HG03558 (cell line): ENCODE results near the gene ADH5.
"Not testable (repeated sequence)": the region's sequence is repeated elsewhere in the genome, so short reads cannot be mapped to it uniquely, and the experiment has no call there.

Experiments used
- ATAC-seq: cut with Tn5 transposase; IDR thresholded peaks from one replicate; pipeline ENCODE4 v1.9.1; 2021; ENCODE audit warnings: moderate number of reproducible peaks; ENCODE audit not compliant: unreplicated experiment; ENCODE audit errors: extremely low read depth

Gene ADH5

DNA sequence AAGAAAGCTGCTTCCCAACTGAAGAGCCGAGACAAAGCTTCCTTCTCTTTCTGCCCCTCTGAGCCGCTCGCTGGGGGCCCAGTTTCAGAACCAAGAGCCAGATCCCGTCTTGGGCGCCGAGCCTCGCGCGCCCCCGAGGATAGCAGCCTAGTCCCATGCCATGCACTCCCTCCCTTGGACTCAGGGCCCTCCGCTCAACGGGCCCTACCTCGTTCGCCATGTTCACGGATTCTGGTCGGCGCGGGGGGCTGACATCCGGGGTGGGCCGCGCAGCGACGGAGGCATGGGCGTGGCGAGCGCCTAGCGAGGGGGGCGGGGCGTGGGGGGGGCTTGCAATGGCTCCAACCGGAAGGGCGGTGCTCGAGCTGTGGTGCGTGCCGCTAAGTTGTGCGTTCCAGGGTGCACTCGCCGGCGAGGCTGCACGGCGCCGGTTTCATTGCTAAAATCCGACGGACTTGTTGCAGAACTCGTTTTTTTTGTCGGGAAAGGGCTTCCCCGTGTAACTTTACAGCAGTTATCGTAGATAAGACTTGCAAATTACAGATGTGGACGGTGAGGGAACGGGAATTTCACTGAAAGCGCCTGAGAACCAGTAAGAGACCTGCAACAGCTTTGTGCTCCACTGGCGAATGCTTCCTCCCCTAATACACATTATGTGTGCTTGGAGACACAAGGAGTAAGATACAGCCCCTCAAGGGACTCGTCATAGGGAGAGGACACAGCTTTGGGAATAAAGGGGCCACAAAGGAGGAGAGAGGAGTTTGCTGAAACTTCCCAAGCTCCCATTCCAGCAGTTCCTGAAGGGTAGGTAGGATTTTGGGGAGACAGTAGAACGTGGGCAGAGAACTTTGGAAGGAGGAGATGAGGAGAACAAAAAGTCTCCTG, at the start of gene ADH5:
Gene ADH5 (minus strand): TSS at position 308 of the 885 bp plus-strand sequence. CDS start 88 bp downstream, at position 220.
- ATAC-seq = peak; percentile 86

DNA sequence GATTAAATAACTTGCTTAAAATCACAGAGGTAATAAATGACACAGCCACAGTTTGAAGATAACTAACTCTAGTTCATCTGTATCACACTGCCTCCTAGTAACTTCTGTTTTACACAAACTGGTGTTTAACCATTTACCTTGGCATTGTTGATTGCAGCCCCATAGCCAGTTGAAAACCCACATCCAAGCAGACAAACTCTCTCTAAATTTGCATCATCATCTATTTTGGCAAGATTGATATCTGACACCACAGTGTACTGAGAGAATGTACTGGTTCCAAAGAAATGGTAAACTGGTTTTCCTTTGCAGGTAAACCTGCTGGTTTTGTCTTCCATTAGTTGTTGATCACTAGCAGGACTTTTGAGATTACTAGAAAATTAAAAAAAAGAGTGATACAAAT, 47.7 kb upstream of the ADH5 start:
- ATAC-seq = no peak

DNA sequence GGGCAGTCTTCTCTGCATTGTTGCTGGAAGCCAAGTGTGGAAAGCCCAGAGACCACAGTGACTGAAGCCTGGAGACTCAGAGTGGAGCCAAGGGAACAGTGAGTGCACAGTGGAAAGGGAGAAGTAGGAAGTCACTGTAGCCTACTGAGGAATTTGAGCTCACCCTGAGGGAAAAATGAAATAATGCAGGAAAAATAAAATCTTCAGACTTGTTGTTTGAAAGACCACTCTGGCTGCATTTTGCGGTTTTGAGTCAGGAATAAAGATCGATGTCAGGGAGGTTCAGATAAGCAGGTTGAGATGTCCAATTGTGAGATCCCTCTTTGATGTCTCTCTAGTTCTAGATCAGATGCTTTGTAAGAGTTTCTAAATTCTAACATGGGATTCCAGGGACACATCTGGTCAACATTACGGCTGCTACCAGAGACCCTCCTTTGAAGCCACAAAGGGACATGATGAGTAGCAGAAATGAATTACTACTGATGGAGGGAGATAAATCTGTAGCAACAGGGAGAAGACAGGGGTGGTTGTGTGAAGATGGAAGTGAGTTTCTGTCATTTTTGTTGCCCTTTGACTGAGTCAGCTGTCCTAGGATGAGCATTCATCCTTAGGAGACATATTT, 47.1 kb upstream of the ADH5 start:
- no peak for ATAC-seq

DNA sequence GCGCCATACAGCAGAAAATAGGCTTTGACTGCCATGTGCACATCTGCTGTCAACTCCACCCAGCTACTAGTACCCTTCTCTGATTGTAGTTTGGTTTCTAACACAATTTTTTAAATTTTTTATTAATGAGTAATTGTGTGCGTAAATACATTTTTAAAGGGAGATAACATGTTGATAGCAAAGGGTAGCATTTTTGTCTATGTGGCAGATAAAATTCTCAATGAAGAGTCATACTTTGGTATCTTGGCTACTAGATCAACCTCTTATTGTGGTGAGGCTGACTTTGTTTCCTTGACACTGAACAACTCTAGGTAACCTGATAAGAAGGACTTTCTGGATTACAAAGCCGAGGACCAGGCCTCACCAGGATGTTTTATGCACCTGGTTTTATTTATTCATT, 46.0 kb upstream of the ADH5 start:
- ATAC-seq = no peak

DNA sequence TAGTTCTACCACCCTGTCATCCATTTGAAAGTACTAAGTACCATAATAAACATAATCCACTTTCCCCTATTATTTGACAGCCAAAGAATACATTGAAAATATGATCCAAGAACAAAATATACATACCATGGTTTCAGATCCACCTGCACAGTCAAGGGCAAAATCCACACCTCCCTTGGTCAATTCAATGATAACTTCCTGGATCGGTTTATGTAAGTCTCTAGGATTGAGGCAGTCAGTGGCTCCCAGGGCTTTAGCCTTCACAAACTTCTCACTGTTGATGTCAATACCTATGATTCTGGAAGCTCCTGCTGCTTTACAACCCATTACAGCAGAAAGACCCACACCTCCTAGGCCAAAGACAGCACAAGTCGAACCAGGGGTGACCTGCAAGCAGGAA, 42.8 kb upstream of the ADH5 start:
- no peak for ATAC-seq

DNA sequence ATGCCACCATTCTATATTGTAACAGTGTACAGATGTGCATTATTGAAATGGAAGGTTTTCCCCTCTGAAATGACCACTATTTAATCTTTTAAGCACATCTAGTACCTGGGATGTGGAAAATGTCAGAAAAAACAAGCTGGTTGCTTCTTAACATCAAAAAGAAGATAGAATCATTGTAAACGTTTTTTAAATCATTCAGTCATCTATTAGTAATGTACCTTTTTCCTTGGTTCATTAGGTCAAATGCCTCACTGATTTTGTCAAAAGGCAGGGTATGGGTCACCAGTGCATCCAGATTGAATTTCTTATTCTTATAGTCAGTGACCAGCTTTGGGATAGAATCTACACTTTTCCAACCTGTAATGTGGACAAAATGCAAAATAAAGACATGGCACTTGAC, 37.8 kb upstream of the ADH5 start:
- ATAC-seq = no peak

DNA sequence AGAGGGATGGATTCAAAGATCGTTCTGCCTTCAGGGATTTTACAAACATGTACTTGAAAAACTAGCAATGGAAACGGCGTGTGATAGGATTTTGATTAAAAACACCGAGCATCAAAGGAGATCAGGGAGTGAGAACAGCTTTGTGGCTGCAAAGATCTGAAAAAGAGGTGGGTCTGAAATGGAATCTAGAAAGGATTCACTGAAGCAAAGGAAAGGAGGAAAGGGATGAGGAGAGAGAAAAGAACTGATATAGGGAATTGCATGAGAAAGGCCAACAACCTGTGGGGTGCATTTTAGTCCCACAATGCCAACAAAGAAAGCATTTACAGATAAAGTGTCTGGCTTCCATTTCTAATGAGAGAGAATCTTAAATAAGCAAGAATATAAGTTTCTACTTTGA, 32.4 kb upstream of the ADH5 start:
- ATAC-seq = no peak

DNA sequence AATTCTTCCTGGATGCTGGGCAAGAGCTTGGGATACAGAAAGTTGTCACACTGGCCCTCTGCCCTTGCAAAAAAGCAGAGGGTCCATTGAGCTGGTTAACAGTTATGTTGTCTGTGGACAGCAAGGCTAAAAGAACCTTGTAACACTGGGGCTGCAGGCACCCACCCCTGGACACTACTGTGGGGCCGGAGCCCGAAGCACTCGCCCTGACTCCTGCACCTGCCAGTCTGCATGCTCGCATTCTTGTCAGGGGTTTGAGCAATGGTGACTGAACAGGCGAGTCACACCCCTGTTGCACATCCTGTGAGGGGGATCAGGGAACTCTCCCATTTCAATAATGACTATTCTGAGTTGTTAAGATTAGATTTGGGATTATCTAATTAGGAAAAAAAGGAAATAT, 31.9 kb upstream of the ADH5 start:
- no peak for ATAC-seq

DNA sequence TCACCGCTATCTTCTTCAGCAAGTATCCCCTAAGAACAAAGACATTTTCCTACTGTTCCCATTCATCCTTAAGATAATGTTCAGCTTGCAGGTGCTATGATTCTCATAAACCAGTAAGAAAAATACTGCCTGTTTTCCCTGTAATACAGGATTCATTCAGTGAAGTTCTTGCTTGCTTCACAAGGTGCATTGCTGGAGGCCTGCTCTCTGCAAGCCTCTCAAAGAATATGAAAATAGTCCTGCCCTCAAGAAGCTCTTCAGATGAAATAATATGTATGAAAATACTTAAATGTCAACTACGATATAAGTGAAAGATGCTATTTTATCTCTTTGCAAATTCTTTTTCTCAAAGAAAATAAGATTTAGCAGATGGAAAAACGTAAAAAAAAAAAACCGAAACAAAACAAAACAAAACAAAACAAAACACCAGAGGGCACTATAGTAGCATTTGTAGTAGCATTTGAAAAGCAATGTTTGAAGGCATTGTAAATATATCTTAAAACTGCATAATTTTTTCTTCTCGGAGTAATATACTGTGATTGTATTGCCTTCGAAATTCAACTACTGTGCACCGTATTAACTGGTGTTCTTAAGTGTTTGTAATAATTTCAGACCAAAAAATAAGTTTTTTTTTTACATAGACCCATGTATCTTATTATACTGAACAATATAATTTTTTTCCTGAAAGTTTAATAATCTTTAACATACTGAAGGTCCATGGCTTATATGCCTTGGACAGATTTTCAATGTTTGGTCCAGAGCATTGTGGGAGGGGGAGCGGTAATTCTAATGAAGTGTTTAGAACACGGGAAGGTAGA, 29.5 kb upstream of the ADH5 start:
- ATAC-seq = no peak

DNA sequence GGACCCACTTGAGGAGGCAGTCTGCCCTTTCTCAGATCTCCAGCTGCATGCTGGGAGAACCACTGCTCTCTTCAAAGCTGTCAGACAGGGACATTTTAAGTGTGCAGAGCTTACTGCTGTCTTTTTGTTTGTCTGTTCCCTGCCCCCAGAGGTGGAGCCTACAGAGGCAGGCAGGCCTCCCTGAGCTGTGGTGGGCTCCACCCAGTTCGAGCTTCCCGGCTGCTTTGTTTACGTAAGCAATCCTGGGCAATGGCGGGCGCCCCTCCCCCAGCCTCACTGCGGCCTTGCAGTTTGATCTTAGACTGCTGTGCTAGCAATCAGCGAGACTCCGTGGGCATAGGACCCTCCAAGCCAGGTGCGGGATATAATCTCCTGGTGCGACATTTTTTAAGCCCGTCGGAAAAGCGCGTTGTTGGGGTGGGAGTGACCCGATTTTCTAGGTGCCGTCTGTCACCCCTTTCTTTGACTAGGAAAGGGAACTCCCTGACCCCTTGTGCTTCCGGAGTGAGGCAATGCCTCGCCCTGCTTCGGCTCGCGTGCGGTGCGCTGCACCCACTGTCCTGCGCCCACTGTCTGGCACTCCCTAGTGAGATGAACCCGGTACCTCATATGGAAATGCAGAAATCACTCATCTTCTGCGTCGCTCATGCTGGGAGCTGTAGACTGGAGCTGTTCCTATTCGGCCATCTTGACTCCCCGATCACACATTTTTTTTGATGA, 28.7 kb upstream of the ADH5 start:
- not testable (repeated sequence) for ATAC-seq

DNA sequence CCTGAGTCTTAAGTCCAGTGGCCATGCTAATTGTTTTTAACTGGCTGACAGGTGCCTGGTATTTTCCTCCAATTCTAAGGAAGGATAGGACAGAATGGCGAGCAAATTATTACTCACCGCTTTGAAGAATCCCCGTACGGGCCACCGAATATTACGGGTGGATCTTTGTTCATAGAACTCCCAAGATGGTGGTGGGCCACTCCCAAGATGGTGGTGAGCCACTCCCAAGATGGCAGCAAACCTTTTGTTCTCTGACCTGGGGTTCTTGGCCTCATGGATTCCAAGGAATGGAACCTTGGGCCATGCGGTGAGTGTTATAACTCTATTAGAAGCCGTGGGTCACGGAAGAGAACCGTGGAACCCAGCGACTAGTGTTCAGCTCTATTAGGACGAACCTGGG, 20.7 kb upstream of the ADH5 start:
- ATAC-seq = not testable (repeated sequence)

DNA sequence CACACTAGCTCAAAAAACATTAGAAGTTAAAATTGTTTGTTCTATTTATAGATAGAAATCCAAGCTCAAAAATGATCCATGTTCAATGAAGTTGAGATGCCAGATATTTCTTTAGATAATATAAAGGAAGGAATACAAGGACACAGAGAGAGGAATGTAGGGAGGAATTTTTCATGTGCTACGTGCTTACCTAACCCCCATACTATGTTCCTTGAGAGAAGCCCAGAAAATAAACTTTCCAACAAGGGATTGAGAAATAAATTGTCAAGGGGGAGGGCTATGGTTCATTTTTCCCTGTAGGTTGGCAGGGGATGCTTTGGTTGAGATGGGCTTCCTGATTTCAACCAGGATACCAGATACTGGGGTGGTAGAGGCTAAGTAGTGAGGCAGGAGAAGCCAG, 15.6 kb upstream of the ADH5 start:
- ATAC-seq = no peak

DNA sequence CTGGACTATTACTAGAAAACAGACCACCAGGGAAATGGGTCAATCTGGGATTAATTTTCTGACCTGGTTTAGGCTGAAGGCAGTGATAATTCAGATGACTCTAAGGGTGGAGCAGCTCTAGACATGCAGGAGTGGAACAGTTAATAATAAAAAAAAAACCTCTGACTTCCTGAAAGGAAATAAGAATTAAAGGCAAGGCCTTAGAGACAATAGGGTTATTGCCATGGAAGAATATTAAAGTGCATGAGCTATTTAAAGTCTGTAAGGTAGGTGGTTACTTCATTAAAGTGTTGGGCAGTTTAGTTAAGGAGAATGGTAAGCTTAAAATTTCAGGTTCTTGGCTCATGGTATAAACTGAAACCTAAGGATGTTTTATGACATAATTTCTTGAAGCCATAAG, 14.6 kb upstream of the ADH5 start:
- no peak for ATAC-seq

DNA sequence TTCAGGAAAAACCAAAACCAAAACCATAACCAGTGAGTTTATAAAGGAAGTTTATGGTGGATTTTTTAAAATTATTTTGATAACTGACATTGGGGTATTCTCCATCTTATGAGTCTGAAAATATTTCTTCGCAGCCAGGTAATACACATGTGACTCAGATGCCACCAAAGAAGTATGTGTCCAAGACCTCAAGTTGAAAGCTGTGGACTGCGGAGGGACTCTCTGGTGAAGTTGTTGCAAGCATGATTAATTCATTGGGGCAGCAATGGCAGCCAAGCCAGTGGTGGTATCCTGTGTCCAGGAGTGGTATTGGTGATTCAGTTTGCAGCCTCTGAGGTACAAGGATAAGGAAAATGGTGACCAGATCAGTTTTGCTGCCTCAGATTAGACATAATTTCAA, 14.0 kb upstream of the ADH5 start:
- ATAC-seq = no peak

DNA sequence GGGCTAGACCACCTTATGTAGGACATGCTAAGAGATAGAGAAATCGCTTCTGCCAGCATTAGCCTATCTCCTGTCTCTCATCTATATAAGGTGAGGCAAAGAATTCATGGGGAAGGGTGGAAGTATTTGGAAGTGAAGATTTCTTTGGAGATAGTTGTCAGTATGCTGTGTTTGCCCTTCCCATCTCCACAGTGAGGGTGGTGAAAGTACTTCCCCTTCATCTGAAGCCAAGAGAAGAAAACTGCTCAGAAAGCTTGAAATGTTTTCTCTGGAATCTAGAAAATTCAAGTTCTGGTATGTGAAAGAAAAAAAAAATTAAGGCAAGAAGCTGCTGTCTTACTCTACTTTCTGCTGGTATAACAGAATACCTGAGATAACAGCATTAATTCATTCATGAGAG, 12.3 kb upstream of the ADH5 start:
- no peak for ATAC-seq

DNA sequence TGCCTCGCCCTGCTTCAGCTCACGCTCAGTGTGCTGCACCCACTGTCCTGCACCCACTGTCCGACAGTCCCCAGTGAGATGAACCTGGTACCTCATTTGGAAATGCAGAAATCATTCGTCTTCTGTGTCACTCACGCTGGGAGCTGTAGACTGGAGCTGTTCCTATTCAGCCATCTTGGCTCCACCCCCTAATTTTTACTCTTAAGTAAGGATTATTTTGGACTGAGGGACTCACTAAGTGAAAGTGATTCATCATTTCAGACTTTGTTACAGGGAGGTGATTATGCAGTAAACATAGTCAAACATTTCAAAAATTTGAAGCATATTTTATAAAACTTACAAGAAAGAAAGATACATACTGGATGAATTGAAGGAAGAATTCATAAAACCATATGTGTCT, 11.2 kb upstream of the ADH5 start:
- not testable (repeated sequence) for ATAC-seq

DNA sequence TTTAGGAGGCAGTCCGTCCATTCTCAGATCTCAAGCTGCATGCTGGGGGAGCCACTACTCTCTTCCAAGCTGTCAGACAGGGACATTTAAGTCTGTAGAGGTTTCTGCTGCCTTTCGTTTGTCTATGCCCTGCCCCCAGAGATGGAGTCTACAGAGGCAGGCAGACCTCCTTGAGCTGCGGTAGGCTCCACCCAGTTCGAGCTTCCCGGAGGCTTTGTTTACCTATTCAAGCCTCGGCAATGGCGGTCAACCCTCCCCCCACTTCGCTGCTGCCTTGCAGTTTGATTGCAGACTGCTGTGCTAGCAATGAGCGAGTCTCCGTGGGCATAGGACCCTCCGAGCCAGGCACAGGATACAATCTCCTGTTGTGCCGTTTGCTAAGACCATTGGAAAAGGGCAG, 10.7 kb upstream of the ADH5 start:
- no peak for ATAC-seq

DNA sequence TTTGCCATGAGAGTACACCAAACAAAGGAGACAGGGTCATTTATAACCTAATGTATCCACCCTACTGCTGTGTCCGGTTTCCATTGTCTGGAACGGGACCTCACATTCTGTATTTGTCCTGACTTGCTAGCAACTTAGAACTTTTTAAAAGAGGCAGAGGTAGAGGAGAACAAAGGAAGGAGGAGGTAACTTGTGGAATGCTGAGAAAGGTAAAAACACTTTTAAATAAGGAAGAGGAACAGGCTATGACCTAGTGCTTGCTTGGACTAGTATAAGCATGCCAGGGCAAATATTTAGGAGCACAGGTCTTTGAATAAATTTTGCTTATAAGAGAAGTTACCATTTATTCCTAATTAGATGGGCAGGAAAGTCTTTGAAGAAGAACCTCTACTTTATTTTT, 3.3 kb upstream of the ADH5 start:
- ATAC-seq = not testable (repeated sequence)

DNA sequence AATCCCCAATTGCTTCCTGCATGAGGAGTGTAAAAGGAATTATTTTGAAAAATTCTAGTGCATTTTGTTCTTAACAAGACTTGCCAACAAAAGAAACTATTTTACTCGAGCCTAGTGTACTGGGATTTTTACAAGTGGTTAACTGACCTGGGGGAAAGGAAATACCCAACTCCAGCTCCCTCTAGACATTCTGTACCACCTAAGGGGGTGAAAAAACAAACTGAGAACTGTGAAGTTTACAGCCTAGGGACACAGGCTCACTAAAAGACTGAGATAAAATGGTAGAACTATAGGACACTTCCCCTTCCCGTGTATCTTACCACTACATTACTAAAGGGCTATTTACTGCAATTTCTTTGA, 2.6 kb upstream of the ADH5 start:
- no peak for ATAC-seq

DNA sequence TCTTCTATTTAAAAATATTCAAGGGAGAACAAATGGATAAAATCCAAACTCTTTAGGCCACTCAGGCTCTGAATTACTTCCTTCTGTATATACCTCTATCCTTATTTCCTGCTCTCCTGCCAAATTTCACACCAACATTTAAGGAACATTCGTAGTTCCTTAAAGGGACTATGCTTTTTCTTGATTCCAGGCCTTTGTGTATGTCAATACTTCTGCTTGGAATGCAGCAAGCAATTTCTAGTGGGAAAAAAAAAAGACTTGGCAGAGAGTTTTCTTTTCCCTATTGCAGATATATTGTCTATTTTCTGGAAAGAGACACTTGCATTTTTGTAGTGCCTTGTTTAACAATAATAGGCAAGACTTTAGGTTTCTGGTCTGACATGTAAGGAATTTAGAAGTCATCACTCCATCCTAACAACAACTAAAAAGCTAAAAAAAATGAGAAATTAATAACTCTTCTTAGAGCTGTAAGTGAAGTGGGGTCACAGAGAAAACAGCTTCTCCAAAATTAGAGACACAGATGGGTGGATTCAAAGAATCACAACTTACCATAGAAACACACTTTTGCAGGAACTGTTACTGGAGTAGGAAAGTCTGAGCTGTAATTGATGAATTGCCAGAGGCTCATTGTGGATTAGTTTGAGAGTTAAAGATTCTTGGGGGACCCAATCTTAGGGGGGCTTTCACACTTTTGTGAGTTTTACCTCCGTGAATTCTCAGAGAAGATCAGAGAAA, 2.1 kb upstream of the ADH5 start:
- ATAC-seq = no peak
